ENCODE data around the gene ZMYND8. TPM values are rescaled to one million over a fixed set of nuclear protein-coding genes. Genes with fewer than 3 reads are reported as not detected.

The ZMYND8 gene
- total RNA-seq, 1 experiment from 2014 or later, result 11.6 TPM

- ChIA-PET CTCF (interaction anchor here (0.6 to 2.0 kb wide), 3 partner anchors 23 to 156 kb away, joined by 4 to 11 read pairs (median 7); no protein-coding TSS in a partner anchor), POLR2A (ENCODE audit: unreplicated experiment) (interaction anchor here (0.5 to 0.7 kb wide), 3 partner anchors 87 to 1426 kb away, joined by 3 to 6 read pairs (median 5); no protein-coding TSS in a partner anchor)
- H3K4me3 ChIP-seq (ENCODE audit: low read length), result peak overlapping the region; percentile 35; the same call in 1 of the 2 replicates
- H2AFZ ChIP-seq (ENCODE audit: low read length), result peak overlapping the region; percentile 50
- peak overlapping the region; percentile 94 for H3K9ac ChIP-seq (ENCODE audit: low read length)
- H3F3A ChIP-seq (ENCODE audit: low read length, unreplicated experiment), result peaks cover 28% of the 10 kb centered on the region
- H3K4me2 ChIP-seq (ENCODE audit: low read length), result peak overlapping the region; percentile 74
- H3K79me2 ChIP-seq (ENCODE audit: low read length), result peaks cover 2% of the 10 kb centered on the region; the same call in 1 of the 2 replicates
- no peaks in the 10 kb centered on the region for H3K27me3 ChIP-seq (ENCODE audit: low read length)
- ATAC-seq (no peak), DNase-seq (no peak)
- BruUV-seq (replicated peaks), result no TSS peak
- H4K20me1 ChIP-seq (ENCODE audit: low read length), result no peaks in the 10 kb centered on the region
- H3K9me3 ChIP-seq (ENCODE audit: low read length), result no peaks in the 10 kb centered on the region
- TF ChIP-seq EZH2phosphoT487 (IDR thresholded peaks at IDR 0.05; ENCODE audit: borderline replicate concordance, low read length) (no peak), EZH2 (IDR thresholded peaks at IDR 0.05; ENCODE audit: low read length, unreplicated experiment) (no peak)
- TF ChIP-seq, protein P1, sequence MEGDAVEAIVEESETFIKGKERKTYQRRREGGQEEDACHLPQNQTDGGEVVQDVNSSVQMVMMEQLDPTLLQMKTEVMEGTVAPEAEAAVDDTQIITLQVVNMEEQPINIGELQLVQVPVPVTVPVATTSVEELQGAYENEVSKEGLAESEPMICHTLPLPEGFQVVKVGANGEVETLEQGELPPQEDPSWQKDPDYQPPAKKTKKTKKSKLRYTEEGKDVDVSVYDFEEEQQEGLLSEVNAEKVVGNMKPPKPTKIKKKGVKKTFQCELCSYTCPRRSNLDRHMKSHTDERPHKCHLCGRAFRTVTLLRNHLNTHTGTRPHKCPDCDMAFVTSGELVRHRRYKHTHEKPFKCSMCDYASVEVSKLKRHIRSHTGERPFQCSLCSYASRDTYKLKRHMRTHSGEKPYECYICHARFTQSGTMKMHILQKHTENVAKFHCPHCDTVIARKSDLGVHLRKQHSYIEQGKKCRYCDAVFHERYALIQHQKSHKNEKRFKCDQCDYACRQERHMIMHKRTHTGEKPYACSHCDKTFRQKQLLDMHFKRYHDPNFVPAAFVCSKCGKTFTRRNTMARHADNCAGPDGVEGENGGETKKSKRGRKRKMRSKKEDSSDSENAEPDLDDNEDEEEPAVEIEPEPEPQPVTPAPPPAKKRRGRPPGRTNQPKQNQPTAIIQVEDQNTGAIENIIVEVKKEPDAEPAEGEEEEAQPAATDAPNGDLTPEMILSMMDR (conservative IDR thresholded peaks at IDR 0.05; ENCODE audit: low read depth, low read length), result no peak
- no peaks in the 10 kb centered on the region for H3K36me3 ChIP-seq (ENCODE audit: low read depth, low read length)
- intact Hi-C loops (cut with micrococcal nuclease), result no loop called here
- H3K27ac ChIP-seq (ENCODE audit: low read length), result peak overlapping the region; percentile 96
- H3K9me2 ChIP-seq (replicated peaks; ENCODE audit: low read length), result no peaks in the 10 kb centered on the region
- H3K4me1 ChIP-seq (ENCODE audit: insufficient read depth, low read length), result peaks cover 52% of the 10 kb centered on the region
Observed at GRCh38 chr20:47361057-47361915, 4.8 kb upstream of the ZMYND8 start.

DNA sequence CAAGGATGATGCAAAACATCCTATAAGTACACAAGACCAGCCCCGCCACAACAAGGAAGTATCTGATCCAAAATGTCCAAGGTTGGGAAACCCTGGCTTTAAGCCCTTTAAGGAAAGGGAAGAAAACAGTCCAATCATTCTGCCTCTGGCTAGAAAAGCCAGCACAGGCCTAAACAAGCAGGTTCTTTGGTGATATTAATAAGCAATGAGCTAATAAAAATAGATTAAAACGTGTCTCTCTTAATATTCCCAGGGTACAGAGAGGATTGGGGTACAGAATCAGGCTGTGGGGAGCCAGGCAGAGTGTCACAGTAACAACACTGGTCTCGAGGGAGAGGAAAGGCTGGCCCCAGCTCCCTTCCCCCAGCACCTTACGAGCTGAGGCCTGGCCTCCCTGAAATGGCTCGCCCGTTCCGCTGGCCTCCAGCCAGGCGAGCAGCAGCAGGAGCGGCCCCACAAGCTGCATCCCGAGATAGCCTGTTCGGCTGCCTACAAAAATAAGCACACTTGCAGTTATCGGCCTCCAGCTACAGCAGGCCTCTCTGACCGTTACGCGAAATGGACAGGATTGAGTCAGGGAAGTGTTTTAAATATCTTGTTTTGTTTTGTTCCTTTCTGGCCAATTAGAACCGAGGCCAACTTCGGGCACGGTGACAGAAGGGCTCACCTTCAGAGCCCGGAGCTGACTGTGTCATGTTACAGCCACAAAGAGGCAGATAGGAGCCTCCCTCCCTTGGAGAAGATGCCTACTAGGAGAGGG is 4.0 kb upstream of the ZMYND8 start:
- ChIA-PET POLR2A (ENCODE audit: unreplicated experiment) (interaction anchor here (0.5 to 0.7 kb wide), 5 partner anchors 22 to 1427 kb away, joined by 3 to 6 read pairs (median 5); no protein-coding TSS in a partner anchor), CTCF (interaction anchor here (0.9 to 2.0 kb wide), 3 partner anchors 24 to 155 kb away, joined by 3 to 11 read pairs (median 4); no protein-coding TSS in a partner anchor)
- peak overlapping the region; percentile 96 for H3K27ac ChIP-seq (ENCODE audit: low read length)
- H3K9me3 ChIP-seq (ENCODE audit: low read length), result no peaks in the 10 kb centered on the region
- ATAC-seq (peak; percentile 37), DNase-seq (peak; percentile 89)
- H3K4me2 ChIP-seq (ENCODE audit: low read length), result peak overlapping the region; percentile 74
- peak overlapping the region; percentile 50 for H2AFZ ChIP-seq (ENCODE audit: low read length)
- H4K20me1 ChIP-seq (ENCODE audit: low read length), result no peaks in the 10 kb centered on the region
- TF ChIP-seq, protein P1 (conservative IDR thresholded peaks at IDR 0.05; ENCODE audit: low read depth, low read length), result no peak
- TF ChIP-seq EZH2 (IDR thresholded peaks at IDR 0.05; ENCODE audit: low read length, unreplicated experiment), result no peak
- TF ChIP-seq EZH2phosphoT487 (IDR thresholded peaks at IDR 0.05; ENCODE audit: borderline replicate concordance, low read length), result no peak
- intact Hi-C loops (cut with micrococcal nuclease), result loop anchor here (1.0 kb wide), 1 partner anchor 24 kb away; no protein-coding TSS in a partner anchor
- peaks cover 60% of the 10 kb centered on the region for H3K4me1 ChIP-seq (ENCODE audit: insufficient read depth, low read length)
- peak overlapping the region; percentile 94 for H3K9ac ChIP-seq (ENCODE audit: low read length)
- no peaks in the 10 kb centered on the region for H3K9me2 ChIP-seq (replicated peaks; ENCODE audit: low read length)
- H3F3A ChIP-seq (ENCODE audit: low read length, unreplicated experiment), result peaks cover 28% of the 10 kb centered on the region
- H3K27me3 ChIP-seq (ENCODE audit: low read length), result no peaks in the 10 kb centered on the region
- H3K79me2 ChIP-seq (ENCODE audit: low read length), result peaks cover 9% of the 10 kb centered on the region
- H3K4me3 ChIP-seq (ENCODE audit: low read length), result peak overlapping the region; percentile 35
- BruUV-seq (replicated peaks), result TSS peak; percentile 44
- H3K36me3 ChIP-seq (ENCODE audit: low read depth, low read length), result no peaks in the 10 kb centered on the region
